Panc1 (cell line): Measurements from ENCODE around the gene APBB2.

Experiments
- CTCF ChIP-seq: fragments of 450-650 bp; IDR thresholded peaks from 2 replicates; pipeline ENCODE4 v1.5.1; 2017; ENCODE audit warnings: mild to moderate bottlenecking
- SIN3A ChIP-seq: IDR thresholded peaks from 2 replicates; pipeline ENCODE4 v1.6.1; 2012; ENCODE audit warnings: low read depth, mild to moderate bottlenecking, low read length, moderate library complexity, borderline replicate concordance; ENCODE audit not compliant: insufficient read depth
- TCF7L2 ChIP-seq: IDR thresholded peaks from 2 replicates; pipeline ENCODE4 v1.6.1; 2011; ENCODE audit warnings: mild to moderate bottlenecking, low read depth, low read length, inconsistent platforms

GRCh38 chr4:41214825-41215146 is 444 bp upstream of the APBB2 start:
- TF ChIP-seq CTCF (peak; percentile 52), SIN3A (no peak), TCF7L2 (no peak)
